C4-2B (cell line): Measurements from ENCODE around the gene FHL3.

ENCODE experiments used
- ZFX ChIP-seq: fragments of 450-650 bp; IDR thresholded peaks from 2 replicates; pipeline ENCODE4 v1.6.1; 2017
- TF ChIP-seq, protein P1 (sequence below): fragments of 450-650 bp; conservative IDR thresholded peaks from 2 replicates; pipeline ENCODE4 v1.5.1; 2017; ENCODE audit warnings: mild to moderate bottlenecking

DNA sequence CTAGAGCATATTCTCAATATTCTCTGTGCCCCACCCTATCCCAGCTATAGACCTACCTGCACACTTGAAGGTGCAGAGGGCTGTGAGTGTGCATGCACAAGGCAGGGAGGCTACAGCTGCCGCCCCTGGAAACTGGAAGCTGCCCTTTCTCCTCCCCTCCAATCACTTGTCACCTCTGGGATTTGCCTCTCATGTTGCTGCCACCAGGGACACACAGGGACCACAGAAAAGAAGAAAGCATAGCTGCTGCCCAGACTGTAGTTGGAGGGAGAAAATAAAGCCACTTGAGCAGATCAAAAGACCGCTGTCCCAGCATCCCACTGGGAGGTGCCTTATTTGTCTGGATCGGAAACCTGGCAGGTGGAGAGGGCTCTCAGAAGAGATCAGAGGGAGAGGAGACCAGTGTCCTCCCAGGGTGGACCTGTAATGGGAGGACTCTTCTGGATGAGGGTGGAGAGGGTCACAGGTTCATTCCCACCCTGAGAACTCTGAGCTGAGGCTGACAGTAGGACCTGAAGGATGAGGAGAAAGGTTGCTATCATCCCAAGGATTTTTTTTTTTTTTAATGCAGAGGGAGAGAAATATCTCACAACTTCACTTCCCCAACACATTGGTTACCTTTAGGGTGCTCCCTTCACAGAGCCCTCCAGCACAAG is 50.9 kb downstream of the FHL3 start:
- TF ChIP-seq, protein P1, sequence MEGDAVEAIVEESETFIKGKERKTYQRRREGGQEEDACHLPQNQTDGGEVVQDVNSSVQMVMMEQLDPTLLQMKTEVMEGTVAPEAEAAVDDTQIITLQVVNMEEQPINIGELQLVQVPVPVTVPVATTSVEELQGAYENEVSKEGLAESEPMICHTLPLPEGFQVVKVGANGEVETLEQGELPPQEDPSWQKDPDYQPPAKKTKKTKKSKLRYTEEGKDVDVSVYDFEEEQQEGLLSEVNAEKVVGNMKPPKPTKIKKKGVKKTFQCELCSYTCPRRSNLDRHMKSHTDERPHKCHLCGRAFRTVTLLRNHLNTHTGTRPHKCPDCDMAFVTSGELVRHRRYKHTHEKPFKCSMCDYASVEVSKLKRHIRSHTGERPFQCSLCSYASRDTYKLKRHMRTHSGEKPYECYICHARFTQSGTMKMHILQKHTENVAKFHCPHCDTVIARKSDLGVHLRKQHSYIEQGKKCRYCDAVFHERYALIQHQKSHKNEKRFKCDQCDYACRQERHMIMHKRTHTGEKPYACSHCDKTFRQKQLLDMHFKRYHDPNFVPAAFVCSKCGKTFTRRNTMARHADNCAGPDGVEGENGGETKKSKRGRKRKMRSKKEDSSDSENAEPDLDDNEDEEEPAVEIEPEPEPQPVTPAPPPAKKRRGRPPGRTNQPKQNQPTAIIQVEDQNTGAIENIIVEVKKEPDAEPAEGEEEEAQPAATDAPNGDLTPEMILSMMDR, result no peak
- no peak for TF ChIP-seq ZFX
